HCT116 (cell line): Measurements from ENCODE around the gene CD58.

ENCODE experiments used
- CTCF ChIP-seq, 3 experiments: fragments of 200-600 bp in 1 of 3; sonication (generic) in 1 of 3; IDR thresholded peaks in 2 of 3; conservative IDR thresholded peaks in 1 of 3; 2 replicates each; pipeline ENCODE4 v1.5.1; 2012 to 2017; ENCODE audit warnings: low read depth in 2 of 3, low read length in 2 of 3, antibody characterized with exemption in 1 of 3, borderline replicate concordance in 1 of 3, control low read depth in 1 of 3, mild to moderate bottlenecking in 1 of 3, mixed read lengths in 1 of 3, mixed run types in 1 of 3, moderate library complexity in 1 of 3; ENCODE audit not compliant: insufficient read depth in 1 of 3
- EGR1 ChIP-seq: IDR thresholded peaks from 2 replicates; pipeline ENCODE4 v1.6.1; 2012; ENCODE audit warnings: low read depth
- EZH2 ChIP-seq: fragments of 200-600 bp; sonication (generic); IDR thresholded peaks from 2 replicates; pipeline ENCODE4 v1.6.1; 2017; ENCODE audit warnings: antibody characterized with exemption, mixed run types
- EZH2phosphoT487 ChIP-seq: fragments of 200-600 bp; IDR thresholded peaks from 2 replicates; pipeline ENCODE4 v1.6.1; 2018; ENCODE audit warnings: antibody characterized with exemption, borderline replicate concordance
- JUND ChIP-seq: IDR thresholded peaks from 2 replicates; pipeline ENCODE4 v1.6.1; 2012
- MAX ChIP-seq: IDR thresholded peaks from 2 replicates; pipeline ENCODE4 v1.6.1; 2012
- POLR2A ChIP-seq: IDR thresholded peaks from 2 replicates; pipeline ENCODE4 v1.7.0; 2011; ENCODE audit warnings: borderline replicate concordance; ENCODE audit not compliant: insufficient read depth, insufficient read length; ENCODE audit errors: extremely low read depth
- REST ChIP-seq: IDR thresholded peaks from 2 replicates; pipeline ENCODE4 v1.6.1; 2012; ENCODE audit warnings: low read depth
- SIN3A ChIP-seq: IDR thresholded peaks from 2 replicates; pipeline ENCODE4 v1.6.1; 2012; ENCODE audit warnings: low read depth
- ZNF274 ChIP-seq: fragments of 200-500 bp; sonication (Bioruptor generic); IDR thresholded peaks from 2 replicates; pipeline ENCODE4 v1.6.1; 2014; ENCODE audit warnings: mild to moderate bottlenecking, low read depth, low read length, inconsistent platforms

DNA sequence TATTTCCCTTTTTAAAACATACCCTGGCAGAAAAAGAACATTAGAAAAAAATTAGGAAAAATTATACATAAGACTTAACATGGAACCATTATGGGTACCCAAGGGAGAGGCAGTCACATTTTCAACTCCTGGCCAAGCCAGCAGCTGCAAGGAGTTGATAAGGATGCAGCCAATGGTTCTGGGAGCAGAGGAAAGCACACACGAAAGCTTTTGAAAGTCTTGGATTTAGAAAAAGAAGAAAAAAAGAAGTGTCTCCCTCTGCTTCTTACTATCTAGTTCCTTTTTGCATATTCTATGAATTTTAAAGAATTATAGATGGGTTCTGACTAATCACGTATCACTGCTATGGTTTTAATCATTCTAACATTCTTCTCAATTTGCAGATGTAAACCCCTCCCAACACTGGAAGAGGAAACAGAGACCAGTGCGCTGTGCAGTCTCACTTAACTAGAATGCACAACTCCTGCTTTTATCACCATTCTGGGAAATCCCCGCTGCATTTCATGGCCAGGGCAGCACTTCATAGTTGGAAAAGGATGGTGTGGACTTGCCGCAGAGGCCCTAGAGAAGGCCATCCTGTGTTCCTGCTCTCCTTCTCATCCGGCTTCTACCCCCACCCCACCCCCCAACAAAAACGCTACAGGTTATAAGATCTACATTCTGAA lies 2.7 kb upstream of the CD58 start:
- TF ChIP-seq CTCF (IDR thresholded peaks at IDR 0.05 in 2 of 3, conservative IDR thresholded peaks at IDR 0.05 in 1 of 3; ENCODE audit: borderline replicate concordance in 1 of 3, insufficient read depth in 1 of 3, low read depth in 2 of 3, low read length in 2 of 3) (no peak), EZH2 (no peak), JUND (no peak), MAX (no peak), SIN3A (no peak), POLR2A (no peak), REST (no peak), EGR1 (no peak), EZH2phosphoT487 (no peak), ZNF274 (no peak)
